Stimulated activated CD4-positive, alpha-beta T cell treated with anti-CD3 and anti-CD28 coated beads, Interleukin-1b, Interleukin-23, amount 100 ng/mL, for 4 hours (primary cell): ENCODE data around the gene SSBP3.
A peak's percentile ranks its signal among the peaks of the same experiment; 100 is the strongest.

Source experiments
- DNase-seq, 2 donors: peaks; one replicate each; pipeline ENCODE4 v3.0.0-alpha.2; 2020; ENCODE audit warnings: low read depth in 2 of 2

SSBP3 gene

DNA sequence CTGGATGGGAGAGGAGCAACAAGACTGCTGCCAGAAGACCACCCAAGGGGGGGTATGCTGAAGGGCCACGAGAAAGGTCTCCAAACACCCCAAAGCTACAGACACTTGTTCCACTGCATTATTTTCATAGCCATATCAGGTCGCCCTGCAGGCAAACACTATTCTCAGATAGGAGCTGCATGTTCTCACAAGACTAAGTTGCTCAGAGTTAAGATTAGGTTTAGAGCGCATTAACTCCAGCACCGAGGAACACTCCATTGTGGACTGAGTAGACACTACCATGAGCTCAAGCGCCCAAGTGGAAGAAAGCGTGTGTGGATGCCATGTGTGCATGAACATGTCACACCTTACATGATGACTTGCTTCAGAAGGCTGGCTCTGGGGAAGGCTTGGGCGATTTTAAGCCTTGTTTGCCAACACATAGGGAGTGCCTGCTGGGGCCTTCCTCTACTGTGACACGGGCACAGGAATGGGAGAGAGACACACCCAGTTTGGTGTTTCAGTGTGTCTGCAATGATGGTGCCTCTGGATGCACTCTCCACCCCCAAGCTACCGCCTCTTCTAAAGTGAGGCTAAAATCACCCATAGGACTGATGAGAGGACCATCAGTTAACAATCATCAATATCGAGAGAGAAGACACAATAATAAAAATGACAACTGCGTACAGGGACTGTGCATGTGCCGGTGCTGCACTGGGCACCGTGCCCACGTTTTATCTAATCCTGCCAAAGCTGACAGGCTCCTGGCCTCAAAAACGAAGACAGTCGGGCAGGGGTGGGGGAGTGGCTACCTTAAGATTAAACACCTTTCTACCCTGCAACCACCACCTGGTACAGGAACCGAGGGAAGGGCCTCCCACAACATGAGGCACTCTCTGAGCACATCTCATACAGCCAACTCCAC is 34.9 kb downstream of the SSBP3 start:
- no peak for DNase-seq

DNA sequence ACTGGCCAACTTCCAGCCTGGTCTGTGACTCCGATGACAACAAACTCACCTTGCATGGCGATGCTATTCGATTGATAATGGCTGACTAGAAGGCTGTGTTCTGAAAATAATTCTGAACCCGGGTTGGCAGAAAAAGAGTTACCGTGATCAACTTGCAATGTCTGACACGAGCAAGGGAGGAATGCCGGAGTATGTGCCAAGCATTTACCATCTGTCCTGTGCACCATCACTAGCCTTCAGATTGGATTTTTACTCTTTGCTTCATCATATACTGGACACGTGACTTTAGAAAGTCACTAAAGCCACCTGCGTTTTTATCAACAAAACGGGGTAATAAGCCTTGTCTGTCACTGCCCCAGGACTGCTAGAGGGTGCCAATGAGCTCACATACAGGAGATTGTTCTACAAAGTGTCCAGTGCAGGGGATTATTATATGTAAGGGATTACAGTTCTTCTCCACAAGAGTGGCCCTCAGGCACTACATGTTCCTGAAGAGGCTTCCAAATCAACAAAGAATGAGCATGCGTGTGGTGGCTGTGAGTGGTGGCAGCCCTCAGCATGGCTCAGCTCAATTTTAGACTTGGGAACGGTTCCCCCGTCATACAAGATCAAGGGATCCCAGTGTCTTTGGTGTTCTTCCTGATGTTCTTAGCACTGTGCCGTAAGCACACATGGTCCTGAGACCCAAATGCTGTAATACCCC is 35.8 kb downstream of the SSBP3 start:
- no peak for DNase-seq

DNA sequence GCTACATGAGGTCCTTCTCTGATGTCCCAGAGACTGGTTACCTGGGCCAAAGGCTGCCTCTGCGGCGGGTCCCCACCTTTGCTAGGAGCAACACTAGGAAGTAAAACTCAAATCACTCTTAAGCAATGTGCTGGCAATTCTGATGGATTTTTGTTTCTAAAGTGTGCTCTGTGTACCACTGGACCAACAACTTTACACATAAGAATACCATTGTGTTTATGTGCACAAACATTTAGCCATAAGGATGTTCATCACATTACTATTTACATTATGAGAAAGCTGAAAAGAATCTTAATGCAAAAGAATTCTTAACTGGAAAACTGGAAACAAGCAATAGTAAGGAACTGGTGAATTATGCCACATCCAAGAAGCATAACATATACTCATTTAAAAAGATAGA is 38.6 kb downstream of the SSBP3 start:
- DNase-seq = no peak

DNA sequence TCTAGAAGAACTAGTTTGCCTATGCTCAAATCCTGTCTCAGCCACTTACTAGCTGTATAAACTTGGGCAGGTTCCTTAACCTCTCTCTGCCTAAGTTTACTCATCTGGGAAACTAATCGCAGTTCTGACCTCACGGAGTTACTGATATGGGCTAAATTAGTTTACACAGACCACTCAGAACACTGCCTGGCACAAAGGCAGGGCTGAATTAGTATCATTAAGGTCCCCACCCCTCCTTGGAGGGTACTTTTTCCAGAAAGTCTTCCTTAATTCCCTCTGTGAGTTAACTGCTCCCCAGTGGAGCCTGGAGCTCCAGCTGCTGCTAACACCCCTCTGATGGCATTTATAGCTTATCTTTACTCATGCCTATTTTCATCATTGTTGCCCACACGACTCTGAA is 40.3 kb downstream of the SSBP3 start:
- DNase-seq = no peak

DNA sequence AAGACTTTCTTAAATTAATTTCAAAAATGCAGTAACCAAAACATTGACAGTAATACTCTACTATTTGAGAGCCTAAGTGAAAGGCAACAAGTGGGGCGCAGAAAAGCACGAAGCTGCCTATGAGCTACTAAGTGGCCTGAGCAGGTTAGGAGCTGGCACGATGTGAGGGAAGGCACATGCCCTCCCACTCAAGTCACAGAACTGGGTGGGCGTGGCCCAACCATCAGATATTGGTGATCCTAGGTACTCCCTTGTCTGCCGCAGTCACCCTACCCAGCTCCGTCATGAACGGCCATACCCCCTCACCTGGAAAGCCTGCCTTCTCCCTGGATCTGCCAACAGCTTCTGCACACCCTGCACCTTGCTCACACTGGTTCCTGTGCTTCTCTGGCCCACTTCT is 40.8 kb downstream of the SSBP3 start:
- no peak for DNase-seq

DNA sequence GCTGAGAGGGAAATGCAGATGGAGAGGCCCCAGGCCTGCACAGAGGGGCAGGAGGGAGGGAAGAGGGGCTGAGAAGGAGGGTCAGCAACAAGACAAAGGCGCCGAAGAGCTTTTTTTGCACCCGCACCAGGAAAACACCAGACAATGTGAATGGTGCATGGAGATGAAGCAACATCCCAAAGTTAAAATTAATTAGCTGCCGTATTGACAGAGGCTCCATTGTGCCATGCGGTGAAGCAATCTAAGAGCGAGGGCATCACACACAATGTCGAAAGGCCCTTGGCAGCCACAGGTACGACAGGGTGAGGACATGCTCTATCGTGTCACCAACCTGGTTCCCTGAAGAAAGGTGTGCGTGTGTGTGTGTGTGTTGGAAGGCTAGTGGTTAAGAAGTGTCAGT is 41.2 kb downstream of the SSBP3 start:
- no peak for DNase-seq

DNA sequence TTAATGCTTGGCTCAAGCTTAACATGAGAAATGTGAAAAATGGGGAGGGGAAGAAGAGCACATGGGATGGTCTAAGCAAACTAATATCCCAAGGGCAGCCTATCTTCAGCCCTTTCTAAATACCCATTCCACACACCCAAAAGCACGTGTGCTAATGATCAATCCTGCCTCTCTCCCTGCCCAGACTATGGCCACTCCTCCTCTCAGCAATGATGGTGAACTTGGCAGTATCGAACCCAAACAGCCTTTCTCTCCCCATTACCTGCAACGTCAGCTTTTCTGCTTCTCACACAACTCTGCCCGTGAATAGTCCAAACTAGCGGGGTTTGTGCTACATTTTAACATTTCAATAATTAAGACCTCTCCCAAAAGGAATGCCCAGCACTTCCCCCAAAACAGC is 41.6 kb downstream of the SSBP3 start:
- no peak for DNase-seq

DNA sequence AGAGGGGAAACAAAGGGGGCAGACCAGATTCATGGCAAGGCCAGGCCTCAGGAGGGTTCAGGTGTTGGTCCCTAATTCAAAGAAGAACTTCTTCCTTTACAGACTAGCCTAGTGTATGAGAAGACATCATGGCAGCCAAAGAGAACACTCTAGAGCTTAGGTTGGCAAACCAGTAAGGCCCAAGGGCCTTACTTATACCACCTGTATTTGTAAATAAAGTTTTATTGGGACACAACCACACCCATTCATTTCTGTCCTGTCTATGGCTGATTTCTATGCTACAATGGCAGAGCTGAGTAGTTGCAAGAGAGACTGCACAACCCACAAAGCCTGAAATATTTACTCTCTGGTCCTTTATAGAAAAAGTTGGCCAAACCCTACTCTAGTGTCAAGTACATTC is 42.3 kb downstream of the SSBP3 start:
- DNase-seq = no peak

DNA sequence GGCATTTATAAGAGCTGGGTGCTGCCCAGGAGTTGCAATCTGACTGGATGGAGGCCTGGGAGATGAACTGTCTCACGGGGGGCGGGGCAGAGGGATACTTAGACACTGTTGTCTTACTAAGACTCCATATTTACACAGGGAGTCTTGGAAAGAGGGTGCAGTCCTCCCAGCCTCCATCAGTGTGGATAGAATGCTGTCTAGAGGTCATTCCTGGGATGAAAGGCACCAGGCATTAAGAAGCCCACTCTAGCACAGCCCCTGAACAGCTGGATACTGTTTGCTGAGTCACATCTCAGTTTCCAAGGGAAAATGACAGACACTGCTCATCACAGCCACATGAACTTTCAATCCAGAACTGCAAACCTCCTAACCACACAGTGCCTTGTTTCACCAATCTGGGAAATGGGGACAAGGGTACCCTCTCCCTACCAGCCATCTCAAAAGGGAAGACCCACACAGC is 43.3 kb downstream of the SSBP3 start:
- DNase-seq = no peak

DNA sequence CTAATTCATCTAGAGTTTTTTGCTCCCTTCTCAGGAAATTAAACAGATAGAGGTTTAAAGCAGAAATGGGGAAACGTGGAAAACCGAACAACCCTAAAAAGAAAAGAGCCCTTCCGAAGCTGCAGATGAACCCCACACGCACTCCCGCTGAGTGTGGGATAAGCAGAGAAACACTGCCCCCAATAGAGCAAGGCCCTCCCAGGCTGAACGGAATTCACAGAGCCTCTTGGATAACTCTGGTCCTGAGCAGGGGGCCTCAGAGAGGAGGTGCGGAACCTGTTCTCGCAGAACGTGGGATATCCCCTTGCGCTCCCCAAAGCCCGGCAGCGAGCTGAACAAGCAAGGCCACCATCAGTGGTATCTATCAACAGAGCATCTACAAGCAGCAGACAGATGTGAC is 44.9 kb downstream of the SSBP3 start:
- no peak for DNase-seq

DNA sequence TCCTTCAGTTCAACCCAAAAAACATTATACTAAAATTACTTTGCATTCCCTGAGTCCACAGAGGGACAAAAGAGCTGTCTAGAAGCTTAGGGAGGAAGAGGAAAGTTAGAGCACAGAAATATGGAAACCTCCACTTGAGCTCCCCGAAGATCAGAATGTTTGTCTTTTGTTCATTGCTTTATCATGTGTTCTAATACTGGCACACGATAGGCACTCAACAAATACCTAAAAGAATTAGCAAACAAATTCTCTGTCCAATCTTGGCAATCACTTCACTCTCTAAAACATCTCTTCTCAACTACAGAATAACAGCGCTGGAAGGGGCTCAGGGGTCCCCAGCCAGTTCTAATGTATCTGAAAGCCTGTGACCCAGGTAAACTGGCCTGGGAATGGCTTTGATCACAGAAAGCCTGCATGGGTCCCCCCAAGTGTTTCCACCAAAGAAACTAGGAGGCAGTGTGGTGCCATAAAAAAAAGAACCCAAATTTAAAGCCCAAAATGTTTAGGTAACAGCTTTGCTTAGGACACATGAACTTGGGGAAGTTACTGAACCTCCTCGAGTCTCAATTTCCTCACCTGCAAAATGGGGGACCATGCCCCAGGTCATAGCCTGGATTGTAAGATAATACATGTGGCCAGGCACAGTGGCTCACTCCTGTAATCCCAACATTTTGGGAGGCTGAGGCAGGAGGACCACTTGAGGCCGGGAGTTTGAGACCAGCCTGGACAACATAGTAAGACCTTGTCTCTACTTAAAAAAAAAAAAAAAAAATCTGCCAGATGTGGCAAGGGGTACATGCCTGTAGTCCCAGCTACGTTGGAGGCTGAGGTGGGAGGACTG is 45.8 kb downstream of the SSBP3 start:
- no peak for DNase-seq

DNA sequence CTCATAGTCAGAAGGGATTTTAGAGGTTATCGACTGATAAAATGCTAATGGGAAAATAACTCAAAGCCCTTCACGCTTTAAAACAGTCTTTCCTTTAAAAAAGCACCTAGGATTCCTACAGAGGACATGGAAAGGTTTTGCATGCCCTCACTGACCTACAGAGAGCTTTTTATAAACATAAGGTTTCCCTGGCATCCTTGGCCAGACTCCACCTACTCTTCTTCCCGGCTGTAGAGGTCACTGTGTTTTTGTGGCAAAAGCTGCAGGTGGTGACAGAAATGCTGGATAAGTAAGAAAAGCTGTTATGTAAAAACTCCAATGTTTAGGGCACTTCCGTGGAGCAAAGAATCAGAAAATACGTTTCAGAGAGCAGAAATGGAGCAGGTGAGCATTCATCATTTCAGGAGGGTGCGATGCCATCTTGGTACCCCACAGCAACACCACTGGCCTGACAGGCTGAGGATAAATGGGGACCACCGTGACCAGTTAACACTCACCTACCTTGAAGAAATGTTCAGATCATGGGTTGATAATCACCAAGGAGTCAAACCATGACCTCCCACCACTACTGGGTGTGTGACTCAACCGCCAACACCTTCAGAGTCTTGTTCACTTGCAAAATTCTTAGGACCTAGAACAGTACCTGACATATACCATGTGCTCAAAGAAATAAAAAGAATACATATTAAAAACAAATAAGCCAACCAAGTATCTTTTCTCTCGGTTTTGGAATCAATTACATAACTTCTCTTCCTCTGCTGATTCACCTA is 46.6 kb downstream of the SSBP3 start:
- no peak for DNase-seq

DNA sequence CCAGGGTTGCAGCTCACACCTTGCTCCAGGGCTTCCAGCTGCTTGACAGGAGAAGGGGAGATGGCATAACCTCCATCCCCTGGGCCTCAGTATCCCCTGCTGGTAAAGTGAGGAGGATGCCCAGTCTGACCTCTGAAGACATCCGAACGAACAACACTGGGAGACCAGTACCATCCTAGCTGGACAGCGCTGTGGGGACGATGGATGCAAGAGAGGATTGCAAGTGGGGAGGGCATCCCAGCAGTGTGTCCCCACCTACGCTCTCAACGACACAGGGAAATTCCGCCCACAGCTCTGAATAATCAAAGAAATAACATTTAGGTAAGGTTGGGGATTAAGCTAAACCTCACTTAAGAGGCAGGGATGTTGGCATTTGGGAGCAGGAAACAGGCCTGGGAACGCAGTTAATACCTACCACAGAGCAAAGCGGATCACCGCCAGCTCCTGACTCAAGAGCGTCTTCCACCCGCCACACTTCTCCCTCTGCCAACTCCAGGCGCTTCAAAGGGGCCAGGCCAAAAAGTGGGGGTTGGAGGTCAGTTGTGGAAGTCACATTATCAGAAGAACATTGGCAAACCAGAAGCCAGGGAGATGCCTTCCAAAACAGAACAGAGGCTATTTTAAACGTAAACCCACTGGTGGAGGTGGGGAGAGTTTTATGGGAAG is 47.6 kb downstream of the SSBP3 start:
- DNase-seq = no peak

DNA sequence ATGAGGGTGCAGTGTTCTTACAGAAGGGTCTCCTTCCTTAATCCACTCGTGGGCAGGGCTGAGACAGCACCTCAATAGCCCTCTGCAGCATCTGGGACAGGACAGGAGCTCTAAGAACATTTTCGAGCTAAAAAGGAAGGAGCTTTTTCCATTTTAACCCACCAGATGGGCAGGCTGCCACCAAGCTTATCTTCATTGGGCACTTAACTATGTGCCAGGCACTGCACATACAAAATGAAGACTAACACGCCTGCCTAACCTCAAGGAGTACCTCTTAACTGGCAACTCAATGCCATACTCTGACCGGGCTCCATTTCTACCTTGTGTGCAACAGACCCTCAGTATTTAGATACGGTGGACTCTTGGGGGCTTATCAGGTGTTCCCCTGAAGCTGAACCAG is 48.2 kb downstream of the SSBP3 start:
- DNase-seq = no peak

DNA sequence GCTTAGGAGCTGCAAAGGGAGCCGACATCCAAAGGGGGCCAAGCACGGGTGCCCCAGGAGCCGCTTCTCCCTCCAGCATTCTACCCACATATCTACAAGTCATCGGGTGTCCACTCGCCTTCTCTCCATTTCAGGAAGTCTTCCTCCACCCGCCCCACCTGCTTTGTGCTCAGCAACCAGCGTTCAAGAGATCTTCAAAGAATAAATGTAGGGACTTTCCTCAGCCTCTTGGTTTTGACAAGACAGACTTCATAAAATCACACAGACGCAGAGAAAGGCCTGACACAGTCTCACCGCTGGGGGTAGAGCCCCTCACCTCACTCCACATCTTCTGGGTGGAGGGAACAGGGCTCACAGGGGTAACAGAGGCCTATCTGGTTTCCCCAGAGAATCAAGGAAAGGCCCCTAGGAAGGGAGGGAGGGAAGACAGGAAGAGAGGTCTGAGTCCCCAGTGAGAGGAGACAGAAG is 49.5 kb downstream of the SSBP3 start:
- peak; percentile 20 to 23 for DNase-seq

DNA sequence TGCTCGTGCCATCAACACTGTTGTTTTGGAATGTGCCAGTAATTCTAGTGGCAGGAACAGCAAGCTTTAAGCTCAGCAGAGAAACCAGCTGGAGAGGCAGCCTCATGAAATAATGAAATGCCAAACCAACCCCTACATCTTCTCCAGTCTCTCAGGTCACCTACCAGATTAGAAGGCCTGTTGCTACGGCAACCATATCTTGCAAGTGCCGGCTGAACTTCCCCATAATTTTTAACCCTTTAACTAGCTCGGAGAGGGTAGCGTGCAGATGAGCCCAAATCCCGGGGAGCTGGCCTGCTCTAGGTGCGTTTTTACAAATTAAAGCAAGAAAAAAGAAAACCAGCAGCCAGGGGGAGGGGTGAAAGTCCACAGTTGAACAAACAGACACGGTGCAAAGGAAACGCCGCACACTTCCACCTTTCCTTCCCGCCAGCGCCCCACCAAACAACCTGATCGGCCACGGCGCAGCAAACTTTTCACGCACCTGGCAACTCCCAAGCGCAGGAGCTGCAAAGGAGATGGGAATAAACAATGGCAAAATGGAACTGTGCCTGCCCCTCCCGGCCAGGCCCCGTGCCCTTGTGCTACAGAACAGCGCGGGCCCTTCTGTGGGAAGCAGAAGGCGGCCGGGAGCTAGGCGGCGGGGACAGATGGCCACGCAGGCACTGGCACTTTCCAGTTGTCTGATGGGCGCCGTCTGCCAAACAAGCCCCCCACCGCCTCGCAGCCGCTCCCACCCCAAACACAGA is 50.1 kb downstream of the SSBP3 start:
- DNase-seq = no peak

DNA sequence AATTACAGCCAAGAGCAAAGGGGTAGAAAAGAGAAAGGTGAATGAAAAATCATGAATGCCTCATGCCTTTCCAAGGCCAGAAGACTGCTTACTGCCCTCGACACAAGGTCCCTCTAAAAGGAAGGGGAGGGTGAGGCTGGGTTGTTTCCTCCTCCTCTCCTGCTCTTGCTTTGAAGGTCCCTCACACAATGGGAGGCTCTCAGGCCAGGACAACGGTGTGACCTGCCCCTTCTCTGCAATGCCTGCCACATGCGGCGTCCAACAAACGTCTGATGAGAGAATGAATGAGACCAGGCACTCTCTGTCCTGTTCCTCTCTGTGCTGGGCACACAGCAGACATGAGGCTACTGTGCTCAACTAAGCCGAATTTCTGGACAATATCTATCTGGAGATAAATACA is 51.3 kb downstream of the SSBP3 start:
- DNase-seq = no peak

DNA sequence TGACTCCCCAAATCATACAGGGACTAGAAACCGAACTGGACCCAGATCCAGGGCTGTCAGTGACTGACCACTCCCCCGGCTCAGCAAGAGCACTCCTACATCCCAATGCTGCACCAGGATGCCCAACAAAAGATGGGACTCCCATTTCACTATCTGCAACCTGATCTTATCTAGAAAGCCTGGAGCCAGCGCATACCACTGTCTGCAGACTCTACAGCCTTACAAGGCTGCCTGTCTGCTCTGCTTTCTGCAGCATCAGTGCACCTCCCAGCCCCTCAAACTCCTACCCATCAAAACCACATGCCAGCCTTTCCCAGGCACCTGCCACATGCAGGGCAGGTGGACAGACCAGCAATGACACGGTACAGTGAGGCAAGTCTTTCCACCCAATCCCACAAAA is 52.2 kb downstream of the SSBP3 start:
- DNase-seq = no peak

DNA sequence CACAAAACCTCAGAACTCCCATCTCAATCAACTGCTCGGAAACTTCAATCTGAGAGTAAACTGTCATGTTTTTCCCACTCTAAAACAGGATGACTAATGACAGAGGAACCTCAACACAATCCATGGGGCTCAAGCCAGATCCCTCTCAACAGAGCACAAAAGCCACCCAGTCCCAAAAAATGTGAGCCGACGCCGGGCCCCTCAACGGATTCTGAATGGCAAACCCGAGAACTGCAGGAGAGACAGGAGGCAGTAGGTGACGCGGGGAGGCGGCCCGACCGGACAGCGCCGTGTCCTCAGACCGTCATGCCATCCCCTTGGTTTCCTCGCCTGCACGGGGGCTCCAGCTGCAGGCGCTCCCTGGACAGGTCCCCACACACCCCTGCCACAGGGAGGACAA is 53.4 kb downstream of the SSBP3 start:
- no peak for DNase-seq

DNA sequence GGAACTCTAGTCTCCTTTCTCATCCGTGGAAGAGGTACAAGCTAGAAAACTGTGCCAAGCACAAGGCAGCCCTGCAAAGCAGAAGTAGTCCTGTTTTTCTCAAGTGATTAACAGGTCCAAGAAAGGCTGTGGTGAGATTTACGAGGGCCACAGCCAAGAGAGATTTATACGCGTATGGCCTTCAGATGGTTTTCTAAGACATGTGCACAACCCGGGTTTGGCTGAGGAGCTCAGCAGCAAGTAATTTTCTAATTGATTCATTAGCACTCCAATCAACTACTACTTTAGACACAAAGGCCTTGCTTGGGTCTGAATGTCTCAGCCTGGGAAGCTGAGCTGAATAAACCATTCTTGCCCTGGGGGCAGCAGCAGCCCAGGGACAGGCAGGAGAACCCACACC is 55.8 kb downstream of the SSBP3 start:
- DNase-seq = no peak
